Measurements from ENCODE around the gene MGMT.

- TF ChIP-seq, protein P1, sequence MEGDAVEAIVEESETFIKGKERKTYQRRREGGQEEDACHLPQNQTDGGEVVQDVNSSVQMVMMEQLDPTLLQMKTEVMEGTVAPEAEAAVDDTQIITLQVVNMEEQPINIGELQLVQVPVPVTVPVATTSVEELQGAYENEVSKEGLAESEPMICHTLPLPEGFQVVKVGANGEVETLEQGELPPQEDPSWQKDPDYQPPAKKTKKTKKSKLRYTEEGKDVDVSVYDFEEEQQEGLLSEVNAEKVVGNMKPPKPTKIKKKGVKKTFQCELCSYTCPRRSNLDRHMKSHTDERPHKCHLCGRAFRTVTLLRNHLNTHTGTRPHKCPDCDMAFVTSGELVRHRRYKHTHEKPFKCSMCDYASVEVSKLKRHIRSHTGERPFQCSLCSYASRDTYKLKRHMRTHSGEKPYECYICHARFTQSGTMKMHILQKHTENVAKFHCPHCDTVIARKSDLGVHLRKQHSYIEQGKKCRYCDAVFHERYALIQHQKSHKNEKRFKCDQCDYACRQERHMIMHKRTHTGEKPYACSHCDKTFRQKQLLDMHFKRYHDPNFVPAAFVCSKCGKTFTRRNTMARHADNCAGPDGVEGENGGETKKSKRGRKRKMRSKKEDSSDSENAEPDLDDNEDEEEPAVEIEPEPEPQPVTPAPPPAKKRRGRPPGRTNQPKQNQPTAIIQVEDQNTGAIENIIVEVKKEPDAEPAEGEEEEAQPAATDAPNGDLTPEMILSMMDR (IDR thresholded peaks at IDR 0.05) = no peak
- no peak for TF ChIP-seq ZFX (IDR thresholded peaks at IDR 0.05; ENCODE audit: borderline replicate concordance)
Observed at GRCh38 chr10:129764901-129765663, 298.0 kb downstream of the MGMT start.

All from 22Rv1 (cell line).